A549 treated with CpdA at 1 μM for 4 hours (cell line): ENCODE measurements around the gene SLC25A33. TPM values are rescaled to one million over a fixed set of nuclear protein-coding genes. Genes with fewer than 3 reads are reported as not detected.

Source experiments
- total RNA-seq: library from RNA; stranded (reverse); fragments of 200-300 nt; extraction: Qiagen RNA extraction; gene quantifications from 5 replicates; pipeline ENCODE4 v1.2.3, GENCODE V29; 2022; ENCODE audit warnings: low read depth

The SLC25A33 gene, protein sequence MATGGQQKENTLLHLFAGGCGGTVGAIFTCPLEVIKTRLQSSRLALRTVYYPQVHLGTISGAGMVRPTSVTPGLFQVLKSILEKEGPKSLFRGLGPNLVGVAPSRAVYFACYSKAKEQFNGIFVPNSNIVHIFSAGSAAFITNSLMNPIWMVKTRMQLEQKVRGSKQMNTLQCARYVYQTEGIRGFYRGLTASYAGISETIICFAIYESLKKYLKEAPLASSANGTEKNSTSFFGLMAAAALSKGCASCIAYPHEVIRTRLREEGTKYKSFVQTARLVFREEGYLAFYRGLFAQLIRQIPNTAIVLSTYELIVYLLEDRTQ
- total RNA-seq = 3.0 to 3.5 TPM (median 3.3 TPM) in 5 replicates

GRCh38 chr1:9539165-9539828 is at the start of gene SLC25A33:
Gene SLC25A33, plus strand, starts transcription at chr1:9539465. Its CDS starts 227 bp downstream, at chr1:9539692.

DNA sequence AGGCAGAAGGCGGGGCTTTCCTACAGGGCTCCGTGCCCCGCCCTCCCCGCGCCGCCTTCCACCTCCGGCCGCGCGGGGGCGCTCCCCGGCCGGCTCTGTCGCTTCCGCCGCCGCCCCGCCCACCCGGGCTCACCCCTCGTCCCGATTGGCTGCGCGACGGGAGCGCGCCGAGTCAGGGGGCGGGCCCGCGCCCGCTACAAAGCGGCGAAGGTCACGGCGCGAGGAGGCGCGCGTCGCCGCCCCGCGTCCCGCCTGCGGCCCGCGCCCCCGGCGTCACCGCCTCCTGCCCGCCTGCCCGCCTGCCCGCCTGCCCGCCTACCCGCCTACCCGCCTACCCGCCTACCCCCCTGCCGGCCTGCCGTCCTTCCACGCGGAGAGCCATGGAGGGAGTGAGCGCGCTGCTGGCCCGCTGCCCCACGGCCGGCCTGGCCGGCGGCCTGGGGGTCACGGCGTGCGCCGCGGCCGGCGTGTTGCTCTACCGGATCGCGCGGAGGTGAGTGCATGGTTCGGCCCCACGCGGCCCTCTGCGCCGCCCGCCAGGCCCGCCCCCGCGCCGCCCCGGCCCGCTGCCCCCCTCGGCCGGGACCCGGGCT is 49.4 kb downstream of the SLC25A33 start, which contains the start of gene TMEM201:
Gene TMEM201, plus strand, starts transcription at position 361 of the 593 bp plus-strand sequence. Its CDS starts 20 bp downstream, at position 381.

Other genes with a start within 250 kb of the SLC25A33 start
- gene SPSB1, start 246.6 kb upstream of the SLC25A33 start, total RNA-seq = 27.6 to 29.2 TPM (median 28.0 TPM) in 5 replicates
- gene TMEM201, start 49.4 kb downstream of the SLC25A33 start, total RNA-seq = 11.3 to 15.1 TPM (median 14.2 TPM) in 5 replicates
- gene PIK3CD, start 112.3 kb downstream of the SLC25A33 start, total RNA-seq = 8.0 to 12.1 TPM (median 9.6 TPM) in 5 replicates